ENCODE data around the gene HDLBP. TPM values are rescaled to one million over a fixed set of nuclear protein-coding genes. Genes with fewer than 3 reads are reported as not detected.
A peak's percentile ranks its signal among the peaks of the same experiment; 100 is the strongest.

HDLBP gene
- total RNA-seq, 2 experiments from 2014 or later = 243 to 251 TPM

GRCh38 chr2:241227594-241227993 lies 87.9 kb downstream of the HDLBP start:
- no peak overlapping the region for H3K27ac Mint-ChIP-seq
- H3K4me1 Mint-ChIP-seq (ENCODE audit: low read depth) = peaks cover 2% of the 10 kb centered on the region
- no peak overlapping the region for H3K4me3 Mint-ChIP-seq
- H3K27me3 Mint-ChIP-seq = no peaks in the 10 kb centered on the region
- no peaks in the 10 kb centered on the region for H3K9me3 Mint-ChIP-seq
- DNase-seq = no peak
- POLR2A ChIA-PET = no interaction called here
- H3K36me3 Mint-ChIP-seq = peaks cover 38% of the 10 kb centered on the region
- intact Hi-C loops (cut with micrococcal nuclease) = no loop called here
- CTCF ChIA-PET = no interaction called here

- H3K36me3 Mint-ChIP-seq = peaks cover 35% of the 10 kb centered on the region
- H3K27ac Mint-ChIP-seq = no peak overlapping the region
- peaks cover 2% of the 10 kb centered on the region for H3K4me1 Mint-ChIP-seq (ENCODE audit: low read depth)
- H3K9me3 Mint-ChIP-seq = no peaks in the 10 kb centered on the region
- ChIA-PET CTCF (no interaction called here), POLR2A (no interaction called here)
- DNase-seq = no peak
- intact Hi-C loops (cut with micrococcal nuclease) = no loop called here
- H3K4me3 Mint-ChIP-seq = no peak overlapping the region
- H3K27me3 Mint-ChIP-seq = no peaks in the 10 kb centered on the region
Measured at GRCh38 chr2:241226723-241227572, 88.5 kb downstream of the HDLBP start.

GRCh38 chr2:241225983-241226382 lies 89.5 kb downstream of the HDLBP start:
- Mint-ChIP-seq H3K27ac (no peak overlapping the region), H3K9me3 (no peaks in the 10 kb centered on the region), H3K4me1 (ENCODE audit: low read depth) (peaks cover 2% of the 10 kb centered on the region), H3K4me3 (no peak overlapping the region), H3K36me3 (peaks cover 28% of the 10 kb centered on the region), H3K27me3 (no peaks in the 10 kb centered on the region)
- POLR2A ChIA-PET = no interaction called here
- CTCF ChIA-PET = no interaction called here
- intact Hi-C loops (cut with micrococcal nuclease) = no loop called here
- no peak for DNase-seq

- DNase-seq = no peak
- H3K9me3 Mint-ChIP-seq = no peaks in the 10 kb centered on the region
- peaks cover 25% of the 10 kb centered on the region for H3K36me3 Mint-ChIP-seq
- H3K27ac Mint-ChIP-seq = no peak overlapping the region
- POLR2A ChIA-PET = no interaction called here
- intact Hi-C loops (cut with micrococcal nuclease) = no loop called here
- H3K4me3 Mint-ChIP-seq = no peak overlapping the region
- CTCF ChIA-PET = no interaction called here
- H3K4me1 Mint-ChIP-seq (ENCODE audit: low read depth) = peaks cover 2% of the 10 kb centered on the region
- no peaks in the 10 kb centered on the region for H3K27me3 Mint-ChIP-seq
Measured at GRCh38 chr2:241225545-241225944, 89.9 kb downstream of the HDLBP start.

GRCh38 chr2:241224851-241225438 lies 90.5 kb downstream of the HDLBP start:
- Mint-ChIP-seq H3K4me1 (ENCODE audit: low read depth) (peaks cover 2% of the 10 kb centered on the region), H3K36me3 (peaks cover 20% of the 10 kb centered on the region), H3K27me3 (no peaks in the 10 kb centered on the region), H3K9me3 (no peaks in the 10 kb centered on the region), H3K27ac (no peak overlapping the region), H3K4me3 (no peak overlapping the region)
- CTCF ChIA-PET = no interaction called here
- intact Hi-C loops (cut with micrococcal nuclease) = no loop called here
- POLR2A ChIA-PET = no interaction called here
- no peak for DNase-seq

- Mint-ChIP-seq H3K36me3 (peaks cover 17% of the 10 kb centered on the region), H3K9me3 (no peaks in the 10 kb centered on the region), H3K27me3 (no peaks in the 10 kb centered on the region), H3K27ac (no peak overlapping the region), H3K4me1 (ENCODE audit: low read depth) (peaks cover 3% of the 10 kb centered on the region), H3K4me3 (no peak overlapping the region)
- intact Hi-C loops (cut with micrococcal nuclease) = no loop called here
- no peak for DNase-seq
- POLR2A ChIA-PET = no interaction called here
- CTCF ChIA-PET = no interaction called here
Measured at GRCh38 chr2:241224018-241224850, 91.2 kb downstream of the HDLBP start.

GRCh38 chr2:241223211-241224017 lies 92.1 kb downstream of the HDLBP start:
- ChIA-PET POLR2A (no interaction called here), CTCF (interaction anchor here (0.5 kb wide), 1 partner anchor 323 kb away, joined by 3 read pairs; no protein-coding TSS in a partner anchor)
- no peaks in the 10 kb centered on the region for H3K9me3 Mint-ChIP-seq
- H3K4me3 Mint-ChIP-seq = no peak overlapping the region
- H3K4me1 Mint-ChIP-seq (ENCODE audit: low read depth) = peaks cover 11% of the 10 kb centered on the region
- no peak overlapping the region for H3K27ac Mint-ChIP-seq
- no peaks in the 10 kb centered on the region for H3K27me3 Mint-ChIP-seq
- DNase-seq = peak; percentile 29
- intact Hi-C loops (cut with micrococcal nuclease) = no loop called here
- peaks cover 12% of the 10 kb centered on the region for H3K36me3 Mint-ChIP-seq

GRCh38 chr2:241219856-241220356 lies 95.6 kb downstream of the HDLBP start:
- POLR2A ChIA-PET = no interaction called here
- H3K36me3 Mint-ChIP-seq = no peaks in the 10 kb centered on the region
- peaks cover 11% of the 10 kb centered on the region for H3K4me1 Mint-ChIP-seq (ENCODE audit: low read depth)
- H3K27ac Mint-ChIP-seq = no peak overlapping the region
- CTCF ChIA-PET = no interaction called here
- H3K9me3 Mint-ChIP-seq = no peaks in the 10 kb centered on the region
- DNase-seq = no peak
- no peaks in the 10 kb centered on the region for H3K27me3 Mint-ChIP-seq
- H3K4me3 Mint-ChIP-seq = no peak overlapping the region
- intact Hi-C loops (cut with micrococcal nuclease) = loop anchor here (10.0 kb wide), 1 partner anchor 385 kb away; no protein-coding TSS in a partner anchor

GRCh38 chr2:241219030-241219382 lies 96.5 kb downstream of the HDLBP start:
- Mint-ChIP-seq H3K4me3 (peak overlapping the region; percentile 78), H3K27ac (no peak overlapping the region), H3K27me3 (no peaks in the 10 kb centered on the region), H3K9me3 (no peaks in the 10 kb centered on the region), H3K4me1 (ENCODE audit: low read depth) (peaks cover 11% of the 10 kb centered on the region), H3K36me3 (no peaks in the 10 kb centered on the region)
- DNase-seq = no peak
- POLR2A ChIA-PET = interaction anchor here (0.9 to 1.1 kb wide), 3 partner anchors 39 to 141 kb away, joined by 3 read pairs; no protein-coding TSS in a partner anchor
- CTCF ChIA-PET = interaction anchor here (0.7 to 1.7 kb wide), 3 partner anchors 100 to 305 kb away, joined by 3 to 12 read pairs (median 3); no protein-coding TSS in a partner anchor
- intact Hi-C loops (cut with micrococcal nuclease) = loop anchor here (10.0 kb wide), 1 partner anchor 384 kb away; no protein-coding TSS in a partner anchor

- POLR2A ChIA-PET = interaction anchor here (0.9 to 1.1 kb wide), 3 partner anchors 38 to 140 kb away, joined by 3 read pairs; no protein-coding TSS in a partner anchor
- no peaks in the 10 kb centered on the region for H3K27me3 Mint-ChIP-seq
- H3K4me1 Mint-ChIP-seq (ENCODE audit: low read depth) = peaks cover 11% of the 10 kb centered on the region
- intact Hi-C loops (cut with micrococcal nuclease) = loop anchor here (10.0 kb wide), 1 partner anchor 384 kb away; no protein-coding TSS in a partner anchor
- H3K36me3 Mint-ChIP-seq = no peaks in the 10 kb centered on the region
- peak; percentile 59 for DNase-seq
- CTCF ChIA-PET = interaction anchor here (0.7 to 1.7 kb wide), 3 partner anchors 100 to 304 kb away, joined by 3 to 12 read pairs (median 3); no protein-coding TSS in a partner anchor
- H3K9me3 Mint-ChIP-seq = no peaks in the 10 kb centered on the region
- peak overlapping the region; percentile 78 for H3K4me3 Mint-ChIP-seq
- H3K27ac Mint-ChIP-seq = no peak overlapping the region
Measured at GRCh38 chr2:241218131-241219029, 97.1 kb downstream of the HDLBP start.

Data from activated CD4-positive, alpha-beta memory T cell treated with anti-CD3 and anti-CD28 coated beads for 36 hours (primary cell).